NB4 (cell line): Measurements from ENCODE around the gene KCTD19.

Source experiments
- MYC ChIP-seq: IDR thresholded peaks from 2 replicates; pipeline ENCODE4 v1.6.1; 2011; ENCODE audit warnings: low read depth, low read length
- POLR2A ChIP-seq: IDR thresholded peaks from 2 replicates; pipeline ENCODE4 v1.6.1; 2011; ENCODE audit warnings: mild to moderate bottlenecking; ENCODE audit not compliant: insufficient read length; ENCODE audit errors: extremely low read depth
- TF ChIP-seq, protein P1 (sequence below): IDR thresholded peaks from one replicate; pipeline ENCODE4 v1.5.1; 2012; ENCODE audit warnings: low read depth, low read length
- TF ChIP-seq, protein P2 (sequence below): IDR thresholded peaks from 2 replicates; pipeline ENCODE4 v1.6.1; 2011; ENCODE audit warnings: low read depth, low read length

DNA sequence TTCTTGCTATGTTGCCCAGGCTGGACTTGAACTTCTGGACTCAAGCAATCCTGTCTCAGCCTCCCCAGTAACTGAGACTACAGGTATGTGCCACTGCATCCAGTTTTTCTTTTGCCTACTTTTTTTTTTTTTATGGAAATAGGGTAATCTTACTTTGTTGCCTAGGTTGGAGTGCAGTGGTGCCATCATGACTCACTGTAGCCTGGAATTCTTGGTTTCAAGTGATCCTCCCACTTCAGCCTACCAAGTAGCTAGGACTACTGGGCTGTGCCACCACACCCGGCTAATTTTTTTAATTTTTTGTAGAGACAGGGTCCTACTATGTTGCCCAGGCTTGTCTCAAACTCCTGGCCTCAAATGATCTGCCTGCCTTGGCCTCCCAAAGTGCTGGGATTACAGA lies 10.1 kb upstream of the KCTD19 start:
- TF ChIP-seq, protein P1, sequence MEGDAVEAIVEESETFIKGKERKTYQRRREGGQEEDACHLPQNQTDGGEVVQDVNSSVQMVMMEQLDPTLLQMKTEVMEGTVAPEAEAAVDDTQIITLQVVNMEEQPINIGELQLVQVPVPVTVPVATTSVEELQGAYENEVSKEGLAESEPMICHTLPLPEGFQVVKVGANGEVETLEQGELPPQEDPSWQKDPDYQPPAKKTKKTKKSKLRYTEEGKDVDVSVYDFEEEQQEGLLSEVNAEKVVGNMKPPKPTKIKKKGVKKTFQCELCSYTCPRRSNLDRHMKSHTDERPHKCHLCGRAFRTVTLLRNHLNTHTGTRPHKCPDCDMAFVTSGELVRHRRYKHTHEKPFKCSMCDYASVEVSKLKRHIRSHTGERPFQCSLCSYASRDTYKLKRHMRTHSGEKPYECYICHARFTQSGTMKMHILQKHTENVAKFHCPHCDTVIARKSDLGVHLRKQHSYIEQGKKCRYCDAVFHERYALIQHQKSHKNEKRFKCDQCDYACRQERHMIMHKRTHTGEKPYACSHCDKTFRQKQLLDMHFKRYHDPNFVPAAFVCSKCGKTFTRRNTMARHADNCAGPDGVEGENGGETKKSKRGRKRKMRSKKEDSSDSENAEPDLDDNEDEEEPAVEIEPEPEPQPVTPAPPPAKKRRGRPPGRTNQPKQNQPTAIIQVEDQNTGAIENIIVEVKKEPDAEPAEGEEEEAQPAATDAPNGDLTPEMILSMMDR = no peak
- no peak for TF ChIP-seq POLR2A
- no peak for TF ChIP-seq MYC
- TF ChIP-seq, protein P2, sequence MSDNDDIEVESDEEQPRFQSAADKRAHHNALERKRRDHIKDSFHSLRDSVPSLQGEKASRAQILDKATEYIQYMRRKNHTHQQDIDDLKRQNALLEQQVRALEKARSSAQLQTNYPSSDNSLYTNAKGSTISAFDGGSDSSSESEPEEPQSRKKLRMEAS = no peak
